GM21619 (cell line): ENCODE measurements around the gene REM2.
"Not testable (repeated sequence)": the region's sequence is repeated elsewhere in the genome, so short reads cannot be mapped to it uniquely, and the experiment has no call there.

Experiments used
- ATAC-seq: cut with Tn5 transposase; IDR thresholded peaks from one replicate; pipeline ENCODE4 v1.9.1; 2021; ENCODE audit not compliant: unreplicated experiment

The REM2 gene

GRCh38 chr14:22893706-22894105 lies 10.7 kb downstream of the REM2 start:
- ATAC-seq, result no peak

GRCh38 chr14:22895402-22895801 lies 12.4 kb downstream of the REM2 start:
- ATAC-seq, result no peak

GRCh38 chr14:22896356-22896755 lies 13.3 kb downstream of the REM2 start:
- no peak for ATAC-seq

- ATAC-seq, result no peak
Measured at GRCh38 chr14:22896760-22897159, 13.7 kb downstream of the REM2 start.

GRCh38 chr14:22897357-22897756 lies 14.3 kb downstream of the REM2 start:
- no peak for ATAC-seq

GRCh38 chr14:22898302-22899090 lies 15.5 kb downstream of the REM2 start:
- no peak for ATAC-seq

GRCh38 chr14:22900081-22900799 lies 17.2 kb downstream of the REM2 start:
- ATAC-seq, result peak; percentile 57

GRCh38 chr14:22901799-22902198 lies 18.8 kb downstream of the REM2 start:
- no peak for ATAC-seq

GRCh38 chr14:22903742-22904087 lies 20.7 kb downstream of the REM2 start:
- ATAC-seq, result no peak

- no peak for ATAC-seq
Measured at GRCh38 chr14:22905627-22906026, 22.6 kb downstream of the REM2 start.

- ATAC-seq, result no peak
Measured at GRCh38 chr14:22906073-22906472, 23.1 kb downstream of the REM2 start.

GRCh38 chr14:22907429-22907828 lies 24.4 kb downstream of the REM2 start:
- no peak for ATAC-seq

- no peak for ATAC-seq
Measured at GRCh38 chr14:22908601-22909000, 25.6 kb downstream of the REM2 start.

- ATAC-seq, result no peak
Measured at GRCh38 chr14:22910916-22911315, 27.9 kb downstream of the REM2 start.

- ATAC-seq, result not testable (repeated sequence)
Measured at GRCh38 chr14:22914836-22915235, 31.8 kb downstream of the REM2 start.

- no peak for ATAC-seq
Measured at GRCh38 chr14:22915886-22916521, 33.0 kb downstream of the REM2 start.

- ATAC-seq, result peak; percentile 91
Measured at GRCh38 chr14:22918804-22919600, 36.0 kb downstream of the REM2 start, which contains the start of gene RBM23. Gene RBM23, minus strand, starts transcription at chr14:22919149.

- ATAC-seq, result peak; percentile 7
Measured at GRCh38 chr14:22919601-22919921, 36.5 kb downstream of the REM2 start.

GRCh38 chr14:22920697-22921096 lies 37.7 kb downstream of the REM2 start:
- no peak for ATAC-seq

- ATAC-seq, result no peak
Measured at GRCh38 chr14:22922294-22922693, 39.3 kb downstream of the REM2 start.

GRCh38 chr14:22923746-22924145 lies 40.7 kb downstream of the REM2 start:
- ATAC-seq, result no peak
